Keratinocyte (primary cell): ENCODE data around the gene C2orf76.

ENCODE experiments used
- CTCF ChIP-seq, 3 experiments: IDR thresholded peaks in 1 of 3; conservative IDR thresholded peaks in 1 of 3; optimal IDR thresholded peaks in 1 of 3; 2 replicates in 2 of 3; 3 replicates in 1 of 3; pipeline versions ENCODE3 to v1.5.1; 2011; ENCODE audit warnings: low read length in 3 of 3, mild to moderate bottlenecking in 3 of 3, moderate library complexity in 2 of 3, control low read depth in 1 of 3, inconsistent platforms in 1 of 3; ENCODE audit not compliant: insufficient read depth in 2 of 3; ENCODE audit errors: extremely low read depth in 1 of 3
- EZH2 ChIP-seq: IDR thresholded peaks from one replicate; pipeline ENCODE4 v1.6.1; 2012; ENCODE audit warnings: inconsistent platforms, mild to moderate bottlenecking, low read length, moderate library complexity

- TF ChIP-seq CTCF (optimal IDR thresholded peaks at IDR 0.05 in 1 of 3, IDR thresholded peaks at IDR 0.05 in 1 of 3, conservative IDR thresholded peaks at IDR 0.05 in 1 of 3; ENCODE audit: extremely low read depth in 1 of 3, insufficient read depth in 2 of 3, low read length in 3 of 3) (peak; percentile 94 to 100 (median 95)), EZH2 (no peak)
Observed at GRCh38 chr2:119264781-119265692, 101.6 kb downstream of the C2orf76 start.
